Dermis blood vessel endothelial cell (primary cell): ENCODE results near the gene DOHH. TPM values are rescaled to one million over a fixed set of nuclear protein-coding genes. Genes with fewer than 3 reads are reported as not detected.
A peak's percentile ranks its signal among the peaks of the same experiment; 100 is the strongest.

Experiments used
- DNase-seq: peaks from one replicate; pipeline ENCODE4 v3.0.0; 2010
- total RNA-seq: library from RNA; depleted of rRNA; stranded (reverse); fragments of >200 nt; gene quantifications from 2 replicates; pipeline ENCODE4 v1.2.3, GENCODE V29; 2014

DOHH gene
- total RNA-seq, 1 donor from 2014 or later, result 13.1 TPM

GRCh38 chr19:3501780-3502179 is 1.3 kb upstream of the DOHH start:
- no peak for DNase-seq

DNA sequence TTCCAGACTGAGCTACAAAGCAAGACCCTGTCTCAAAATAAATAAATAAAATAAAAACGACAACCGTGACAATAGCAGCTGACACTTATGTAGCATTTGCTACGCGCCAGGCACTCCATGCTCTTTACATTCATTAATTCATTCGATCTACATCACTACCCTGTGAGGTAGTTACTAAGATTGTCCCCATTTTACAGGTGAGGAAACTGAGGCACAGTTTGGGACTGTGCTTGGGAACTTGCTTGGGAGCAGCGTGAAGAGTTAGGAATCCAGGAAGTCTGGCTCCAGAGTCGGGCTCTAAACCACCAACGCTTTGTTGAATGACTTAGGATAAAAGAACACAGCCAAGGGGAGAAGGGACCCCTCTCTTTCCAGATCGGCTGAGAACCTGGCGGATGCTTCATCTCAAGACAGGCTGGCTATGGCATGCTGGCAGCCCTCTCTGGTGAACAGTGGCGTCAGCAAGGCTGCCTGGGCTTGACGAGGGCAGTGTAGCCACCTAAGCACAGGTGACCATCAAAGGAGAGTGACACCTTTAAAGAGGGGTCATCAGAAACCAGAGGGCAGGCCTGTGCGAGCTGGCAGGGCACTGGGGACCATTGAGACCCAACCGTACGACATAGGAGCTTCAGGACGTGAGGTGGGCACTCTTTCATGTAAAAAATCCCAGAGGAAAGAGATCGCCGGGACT is 591 bp downstream of the DOHH start:
- DNase-seq, result no peak

- DNase-seq, result no peak
Observed at GRCh38 chr19:3497757-3498520, 2.5 kb downstream of the DOHH start.

GRCh38 chr19:3496392-3497273 is 3.8 kb downstream of the DOHH start:
- DNase-seq, result no peak

GRCh38 chr19:3494559-3494958 is 5.9 kb downstream of the DOHH start:
- DNase-seq, result no peak

DNA sequence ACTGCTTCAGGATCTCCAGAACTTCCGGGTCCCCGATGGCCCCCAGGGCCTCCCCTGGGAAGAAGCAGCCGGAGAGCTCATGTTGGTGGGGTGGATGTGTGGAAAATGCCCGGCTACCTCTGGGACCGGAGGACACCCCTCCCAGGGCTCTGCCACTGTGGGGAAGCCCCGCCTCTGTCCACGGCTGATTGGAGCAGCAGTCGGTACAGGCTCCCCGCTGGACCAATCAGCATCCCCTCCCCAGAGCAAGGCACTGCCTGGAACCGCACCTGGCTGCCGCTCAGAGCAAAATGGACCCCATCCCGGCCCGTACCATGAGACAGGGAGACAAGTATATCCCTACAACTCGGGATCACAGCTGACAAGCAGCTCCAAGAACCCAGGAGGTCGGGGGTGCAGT is 6.4 kb downstream of the DOHH start:
- DNase-seq, result peak; percentile 23

DNA sequence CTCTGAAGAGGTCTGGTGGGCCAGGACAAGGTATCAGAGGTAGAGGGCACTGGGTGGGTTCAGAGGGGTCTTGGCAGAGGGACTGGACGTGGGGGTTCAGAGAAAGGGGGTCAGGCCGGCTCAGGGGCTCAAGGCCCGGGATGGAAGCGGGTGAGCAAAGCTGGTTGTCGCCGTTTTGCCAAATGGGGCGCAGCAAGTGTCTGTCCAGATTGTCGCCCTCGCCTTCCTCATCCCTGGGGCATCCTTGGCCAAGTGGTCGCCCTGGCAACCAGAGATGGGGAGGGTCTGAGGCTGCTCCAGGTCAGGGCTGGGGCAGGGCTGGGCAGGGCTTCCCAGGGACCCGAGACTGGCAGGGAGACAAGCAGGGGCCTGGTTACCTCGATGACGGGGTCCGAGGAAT is 6.8 kb downstream of the DOHH start:
- DNase-seq, result no peak

GRCh38 chr19:3492919-3493318 is 7.6 kb downstream of the DOHH start:
- DNase-seq, result no peak

DNA sequence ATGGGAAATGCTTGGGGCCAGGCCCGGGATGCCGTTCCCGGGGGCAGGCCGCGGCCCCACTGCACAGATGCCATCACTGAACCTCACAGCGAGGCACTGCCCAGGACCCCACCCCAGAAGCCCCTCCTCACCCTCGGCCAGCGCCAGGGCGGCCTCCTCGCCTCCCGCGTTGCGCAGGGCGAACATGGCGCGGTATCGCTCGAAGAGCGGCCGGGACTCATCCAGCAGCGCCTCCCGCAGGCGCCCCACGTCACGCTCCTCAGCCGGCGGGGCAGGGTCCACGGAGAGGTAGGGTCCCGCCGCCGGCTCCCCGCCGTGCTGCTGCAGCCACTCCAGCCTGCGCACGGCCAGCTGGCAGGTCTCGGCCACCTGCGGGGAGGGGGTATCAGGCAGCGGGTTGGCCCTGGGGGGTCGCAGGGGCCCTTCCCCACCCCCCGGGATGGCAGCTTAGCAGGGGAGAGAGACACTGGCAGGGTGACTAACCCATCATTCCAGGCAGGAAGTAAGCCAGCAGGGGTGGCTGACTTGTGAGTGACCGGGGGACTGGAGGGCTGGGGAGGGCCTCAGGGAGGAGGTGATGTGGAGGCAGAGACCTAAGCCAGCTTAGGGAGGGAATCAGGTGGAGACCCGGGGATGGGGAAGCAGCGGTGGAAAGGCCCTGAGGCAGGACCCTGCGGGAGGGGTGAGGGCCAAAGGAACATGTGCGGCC is 8.2 kb downstream of the DOHH start:
- no peak for DNase-seq

DNA sequence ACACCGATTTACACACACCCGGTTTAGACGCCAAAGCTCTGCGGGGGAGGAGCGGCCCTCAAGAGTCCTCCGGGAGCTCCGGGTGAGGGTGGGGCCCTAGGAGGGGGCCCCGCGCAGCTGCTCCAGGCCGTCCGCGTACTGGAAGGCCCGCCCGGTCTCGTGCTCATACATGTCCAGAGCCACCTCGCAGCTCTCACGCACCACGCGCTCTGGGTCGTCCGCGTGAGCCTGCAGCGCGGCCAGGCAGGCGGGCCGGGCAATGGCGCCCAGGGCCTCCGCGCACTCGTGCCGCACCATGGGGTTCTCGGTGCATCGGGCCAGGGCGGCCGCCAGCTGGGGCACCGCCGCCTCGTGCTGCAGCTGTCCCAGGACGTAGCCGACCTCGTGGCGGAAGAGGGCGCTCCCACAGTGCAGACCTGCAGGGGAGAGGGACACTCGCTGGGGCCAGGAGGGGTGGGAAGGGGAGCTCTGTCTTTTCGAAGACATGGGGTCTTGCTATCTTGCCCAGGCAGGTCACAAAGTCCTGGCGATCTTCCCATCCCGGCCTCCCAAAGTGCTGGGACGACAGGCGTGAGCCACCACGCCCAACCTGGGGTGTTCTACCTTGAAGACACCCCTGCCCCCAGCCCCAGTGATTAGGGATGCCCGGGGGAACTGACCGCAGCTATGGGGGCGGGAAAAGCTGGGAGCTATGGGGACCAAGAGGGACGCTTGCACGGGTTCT is 8.9 kb downstream of the DOHH start:
- no peak for DNase-seq

DNA sequence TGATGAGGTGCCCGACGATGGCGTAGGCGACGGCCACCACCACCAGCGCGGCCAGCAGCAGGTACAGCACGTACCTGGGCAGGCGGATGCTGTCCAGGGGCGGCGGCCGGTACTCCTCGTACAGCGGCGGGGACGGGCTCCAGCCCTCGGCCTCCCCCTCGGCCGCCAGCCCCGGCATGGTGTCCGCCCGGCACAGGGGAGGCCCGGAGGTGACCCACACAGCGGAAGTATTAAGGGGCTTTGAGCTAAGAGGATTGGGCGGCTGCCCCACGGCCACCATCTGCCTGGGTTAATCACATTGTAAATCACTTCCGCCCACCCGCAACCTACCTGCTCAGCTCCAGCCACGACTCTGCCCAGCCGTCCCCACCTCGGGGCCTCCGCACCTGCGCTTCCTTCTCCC is 17.2 kb downstream of the DOHH start, which contains the start of gene SMIM44:
TSS of gene SMIM44 (minus strand) at position 216 of the 403 bp plus-strand sequence. CDS start at position 178, 38 bp downstream.
- DNase-seq, result no peak

- no peak for DNase-seq
Observed at GRCh38 chr19:3482507-3483225, 17.8 kb downstream of the DOHH start.

DNA sequence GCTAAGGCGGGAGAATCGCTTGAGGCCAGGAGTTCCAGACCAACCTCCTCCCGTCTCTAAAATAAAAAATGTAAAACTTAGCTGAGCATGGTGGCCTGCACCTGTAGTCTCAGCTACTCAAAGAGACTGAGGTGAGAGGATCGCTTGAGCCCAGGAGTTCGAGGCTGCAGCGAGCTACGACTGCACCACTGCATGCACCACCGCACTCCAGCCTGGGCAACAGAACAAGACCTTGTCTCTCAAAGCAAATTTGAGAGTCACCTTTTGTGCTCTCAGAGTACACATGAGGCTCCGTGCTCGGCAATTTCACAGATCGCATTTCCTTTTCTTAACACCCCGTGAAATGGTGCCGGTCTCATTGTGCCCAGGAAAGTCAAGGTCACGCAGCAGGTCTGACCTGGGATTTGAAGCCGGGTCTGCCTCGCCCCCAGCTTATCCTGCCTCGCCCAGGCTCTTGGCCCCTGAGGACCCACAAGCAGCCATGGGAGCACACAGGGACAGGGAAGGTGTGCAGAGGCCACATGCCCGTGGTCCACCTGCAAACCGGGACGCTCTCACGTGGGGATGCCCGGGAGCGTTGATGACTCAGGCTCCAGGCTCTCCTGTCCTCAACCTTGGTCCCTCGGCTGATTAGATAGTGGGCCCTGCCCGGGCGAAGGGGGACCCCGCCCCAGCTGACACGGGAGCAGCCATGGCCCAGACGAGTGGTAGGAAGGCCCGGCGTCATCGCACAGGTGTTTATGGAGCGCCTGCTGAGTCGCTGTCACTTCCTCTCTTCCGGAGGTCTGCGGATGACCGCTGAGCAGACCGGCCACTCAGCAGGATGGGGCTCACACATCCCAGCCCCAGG is 19.0 kb downstream of the DOHH start:
- DNase-seq, result no peak

GRCh38 chr19:3480383-3481091 is 19.9 kb downstream of the DOHH start, which contains the start of gene SMIM24:
SMIM24 (minus strand) TSS chr19:3480525; CDS start chr19:3480463, 62 bp downstream.
- no peak for DNase-seq

GRCh38 chr19:3479834-3480215 is 20.6 kb downstream of the DOHH start:
- DNase-seq, result no peak

DNA sequence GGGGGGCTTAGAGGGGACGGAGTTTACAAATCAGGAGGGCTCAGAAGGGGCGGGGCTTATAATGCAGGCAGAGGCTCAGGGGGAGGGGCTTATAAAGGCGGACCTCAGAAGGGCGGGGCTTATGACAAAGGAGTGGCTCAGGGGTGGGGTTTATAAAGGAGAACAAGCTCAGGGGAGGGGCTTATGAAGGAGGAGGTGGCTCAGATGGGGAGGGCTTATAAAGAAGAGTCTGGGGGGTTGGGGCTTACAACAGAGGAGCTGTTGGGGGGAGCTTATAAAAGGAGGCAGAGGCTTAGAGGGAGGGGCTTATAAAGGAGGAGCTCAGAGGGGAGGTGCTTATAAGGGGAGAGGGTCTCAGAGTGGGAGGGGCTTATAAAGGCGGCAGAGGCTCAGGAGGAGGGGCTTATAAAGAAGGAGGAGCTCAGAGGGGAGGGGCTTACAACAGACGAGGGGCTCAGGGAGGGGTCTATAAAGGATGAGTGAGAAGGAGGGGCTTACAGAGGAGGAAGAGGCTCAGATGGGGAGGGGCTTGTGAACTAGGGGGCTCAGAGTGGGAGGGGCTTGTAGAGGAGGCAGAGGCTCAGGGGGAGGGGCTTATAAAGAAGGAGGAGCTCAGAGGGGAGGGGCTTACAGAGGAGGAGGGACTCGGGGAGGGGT is 21.2 kb downstream of the DOHH start:
- DNase-seq, result peak; percentile 30

DNA sequence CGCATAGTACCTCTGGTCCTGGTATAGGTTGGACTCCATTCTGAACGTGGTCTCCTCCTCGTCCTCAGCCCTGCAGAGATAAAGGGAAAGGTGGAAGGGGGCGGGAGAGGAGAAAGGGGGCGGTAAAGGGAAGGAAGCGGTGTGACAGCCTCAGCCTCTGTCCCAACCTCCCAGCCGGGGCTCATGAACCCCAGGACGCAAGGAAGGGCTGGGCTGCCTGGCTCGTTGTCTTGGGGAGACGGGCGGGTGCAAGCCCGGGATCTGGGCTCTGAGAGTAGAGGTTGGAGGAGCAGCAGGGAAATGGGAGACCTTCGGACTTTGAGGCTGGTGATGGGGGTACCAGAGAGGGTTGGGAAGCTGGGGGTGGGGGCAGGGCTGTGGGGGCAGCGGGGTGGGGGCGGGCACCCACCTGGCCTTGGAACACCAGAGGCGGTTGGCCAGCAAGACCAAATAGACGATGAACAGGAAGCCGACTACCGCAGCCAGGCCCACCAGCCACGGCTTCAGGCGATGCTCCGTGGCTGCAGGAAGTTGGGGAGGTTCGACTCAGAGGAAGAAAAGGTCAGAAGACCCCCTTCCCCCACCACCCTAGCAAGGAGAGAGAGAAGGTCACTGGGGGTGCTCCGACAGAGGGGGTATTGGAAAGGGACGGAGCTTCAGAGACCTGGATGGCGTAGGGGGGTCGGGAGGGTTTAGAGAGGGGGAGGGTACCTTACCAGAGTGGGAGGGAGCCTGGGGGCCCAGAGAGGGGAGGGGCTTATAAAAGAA is 21.9 kb downstream of the DOHH start:
- no peak for DNase-seq

GRCh38 chr19:3477951-3478350 is 22.5 kb downstream of the DOHH start:
- DNase-seq, result no peak
